K562 (cell line): ENCODE results near the gene HS2ST1. TPM values are rescaled to one million over a fixed set of nuclear protein-coding genes. Genes with fewer than 3 reads are reported as not detected.

Experiments used
- GTF2E2 ChIP-seq: fragments of 200-800 bp; sonication (Bioruptor generic); IDR thresholded peaks from 2 replicates; pipeline ENCODE4 v1.6.1; 2016; ENCODE audit warnings: missing genetic modification characterization, missing compliant biosample characterization
- HIVEP1 ChIP-seq: fragments of 250-450 bp; sonication (Bioruptor Pico); IDR thresholded peaks from 2 replicates; pipeline ENCODE4 v1.4.0; 2020; ENCODE audit warnings: mild to moderate bottlenecking
- HSF4 ChIP-seq: fragments of 250-450 bp; sonication (Bioruptor Pico); IDR thresholded peaks from 2 replicates; pipeline ENCODE4 v2.1.2; 2022; ENCODE audit warnings: mild to moderate bottlenecking, moderate library complexity, borderline replicate concordance
- L3MBTL2 ChIP-seq: fragments of 450-650 bp; IDR thresholded peaks from 2 replicates; pipeline ENCODE4 v1.6.1; 2016; ENCODE audit warnings: mild to moderate bottlenecking, moderate library complexity
- MYBL2 ChIP-seq, 2 experiments: fragments of 450-650 bp in 1 of 2; sonication (generic) in 1 of 2; formaldehyde crosslinking in 1 of 2; IDR thresholded peaks; 2 replicates each; pipeline versions ENCODE4 v1.6.1 to v1.8.1; 2017 to 2022; ENCODE audit warnings: borderline replicate concordance in 1 of 2, inconsistent platforms in 1 of 2, low read depth in 1 of 2, mild to moderate bottlenecking in 1 of 2, missing genetic modification reagents in 1 of 2, moderate library complexity in 1 of 2
- NR0B1 ChIP-seq: fragments of 450-650 bp; IDR thresholded peaks from one replicate; pipeline ENCODE4 v1.6.1; 2018; ENCODE audit warnings: mild to moderate bottlenecking, moderate library complexity; ENCODE audit not compliant: partially characterized antibody
- PKNOX1 ChIP-seq: fragments of 450-650 bp; IDR thresholded peaks from 2 replicates; pipeline ENCODE4 v1.6.1; 2016
- RBM15 ChIP-seq: fragments of 200-400 bp; formaldehyde crosslinking; IDR thresholded peaks from 2 replicates; pipeline ENCODE4 v1.6.1; 2018; ENCODE audit warnings: mild to moderate bottlenecking, low read length, moderate library complexity; ENCODE audit not compliant: insufficient read depth
- TSC22D4 ChIP-seq: fragments of 450-650 bp; IDR thresholded peaks from 2 replicates; pipeline ENCODE4 v1.6.1; 2016; ENCODE audit warnings: missing genetic modification characterization, missing biosample characterization, control low read depth
- ZNF165 ChIP-seq: fragments of 250-450 bp; sonication (Bioruptor Pico); IDR thresholded peaks from 2 replicates; pipeline ENCODE4 v1.4.0; 2020; ENCODE audit warnings: borderline replicate concordance
- ZNF217 ChIP-seq: sonication (generic); formaldehyde crosslinking; IDR thresholded peaks from 2 replicates; pipeline ENCODE4 v1.8.0; 2022; ENCODE audit warnings: mild to moderate bottlenecking, missing genetic modification reagents
- polyA plus RNA-seq, 8 experiments: library from polyadenylated mRNA; depleted of rRNA in 4 of 8; stranded (reverse) in 5 of 8; unstranded in 3 of 8; fragments of >200 nt; fragmentation: Nextera tagmentation in 2 of 8; fragmentation: Illumina TruSeq in 1 of 8; extraction: Ambion mirVana in 2 of 8; extraction: Trizol in 1 of 8; gene quantifications; 2 replicates each; pipeline versions ENCODE4 v1.2.1 to v1.2.3, GENCODE V29; 2011 to 2014; ENCODE audit warnings: inconsistent platforms in 1 of 8, missing spikeins in 1 of 8
- total RNA-seq, 7 experiments: library from RNA; depleted of rRNA in 6 of 7; stranded (reverse); fragments of >200 nt in 6 of 7; fragmentation: Illumina TruSeq in 2 of 7; extraction: Trizol in 2 of 7; gene quantifications; 2 replicates each; pipeline versions ENCODE4 v1.2.1 to v1.2.3, GENCODE V29; 2011 to 2021; ENCODE audit warnings: low replicate concordance in 1 of 7
- TF ChIP-seq, protein P1 (sequence below): fragments of 450-650 bp; IDR thresholded peaks from 2 replicates; pipeline ENCODE4 v1.6.1; 2014; ENCODE audit warnings: low read depth, mild to moderate bottlenecking, moderate library complexity, borderline replicate concordance
- TF ChIP-seq, protein P2 (sequence below): fragments of 450-650 bp; IDR thresholded peaks from 2 replicates; pipeline ENCODE4 v1.6.1; 2017; ENCODE audit warnings: antibody characterized with exemption, mild to moderate bottlenecking
- TF ChIP-seq, protein P3 (sequence below): fragments of 450-650 bp; formaldehyde crosslinking; IDR thresholded peaks from 2 replicates; pipeline ENCODE4 v1.4.0; 2022; ENCODE audit warnings: mild to moderate bottlenecking, moderate library complexity
- TF ChIP-seq, protein P4 (sequence below): sonication (generic); formaldehyde crosslinking; IDR thresholded peaks from 2 replicates; pipeline ENCODE4 v1.8.1; 2023; ENCODE audit warnings: mild to moderate bottlenecking, missing genetic modification reagents
- TF ChIP-seq, protein P5 (sequence below), 2 experiments: fragments of 450-650 bp; IDR thresholded peaks; 2 replicates each; pipeline ENCODE4 v1.6.1; 2016

HS2ST1 gene
- total and polyA plus RNA-seq, 9 of the 15 experiments (the other 6 are each of a cell fraction or from before 2014, with no cell fraction given), result 7.7 to 43.3 (median 25.8) TPM

DNA sequence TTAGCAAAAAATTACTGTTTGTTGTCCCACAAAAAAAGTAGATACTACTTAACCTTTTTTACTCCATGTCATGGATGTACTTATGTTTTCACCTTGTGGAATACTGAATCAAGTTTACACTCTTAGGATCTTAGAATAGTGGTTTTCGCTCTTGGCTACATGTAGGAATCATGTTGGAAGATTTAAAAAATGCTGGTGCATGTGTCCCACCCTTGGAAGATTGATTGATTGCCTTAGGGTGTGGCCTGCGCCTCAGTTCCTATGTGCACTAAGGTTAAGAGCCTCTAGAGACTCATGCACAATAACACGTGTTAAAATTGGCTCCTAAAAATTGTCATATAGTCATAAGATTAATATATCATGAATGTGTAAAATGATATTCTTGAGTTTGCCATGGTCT lies 25.0 kb downstream of the HS2ST1 start (continued):
- TF ChIP-seq, protein P1, sequence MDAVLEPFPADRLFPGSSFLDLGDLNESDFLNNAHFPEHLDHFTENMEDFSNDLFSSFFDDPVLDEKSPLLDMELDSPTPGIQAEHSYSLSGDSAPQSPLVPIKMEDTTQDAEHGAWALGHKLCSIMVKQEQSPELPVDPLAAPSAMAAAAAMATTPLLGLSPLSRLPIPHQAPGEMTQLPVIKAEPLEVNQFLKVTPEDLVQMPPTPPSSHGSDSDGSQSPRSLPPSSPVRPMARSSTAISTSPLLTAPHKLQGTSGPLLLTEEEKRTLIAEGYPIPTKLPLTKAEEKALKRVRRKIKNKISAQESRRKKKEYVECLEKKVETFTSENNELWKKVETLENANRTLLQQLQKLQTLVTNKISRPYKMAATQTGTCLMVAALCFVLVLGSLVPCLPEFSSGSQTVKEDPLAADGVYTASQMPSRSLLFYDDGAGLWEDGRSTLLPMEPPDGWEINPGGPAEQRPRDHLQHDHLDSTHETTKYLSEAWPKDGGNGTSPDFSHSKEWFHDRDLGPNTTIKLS, result no peak
- TF ChIP-seq MYBL2 (IDR thresholded peaks at IDR 0.05; ENCODE audit: low read depth) (peak; percentile 77), MYBL2 (CRISPR knock-in tag; IDR thresholded peaks at IDR 0.05; ENCODE audit: borderline replicate concordance) (no peak), GTF2E2 (no peak), NR0B1 (no peak), L3MBTL2 (0 out of 2 replicates have a peak, but pooled peaks have one; percentile 27), HIVEP1 (CRISPR knock-in tag) (no peak), ZNF217 (CRISPR knock-in tag) (no peak), ZNF165 (CRISPR knock-in tag) (no peak), PKNOX1 (peak; percentile 96), HSF4 (CRISPR knock-in tag) (no peak), RBM15 (no peak), TSC22D4 (tag) (no peak)
- TF ChIP-seq, protein P2, sequence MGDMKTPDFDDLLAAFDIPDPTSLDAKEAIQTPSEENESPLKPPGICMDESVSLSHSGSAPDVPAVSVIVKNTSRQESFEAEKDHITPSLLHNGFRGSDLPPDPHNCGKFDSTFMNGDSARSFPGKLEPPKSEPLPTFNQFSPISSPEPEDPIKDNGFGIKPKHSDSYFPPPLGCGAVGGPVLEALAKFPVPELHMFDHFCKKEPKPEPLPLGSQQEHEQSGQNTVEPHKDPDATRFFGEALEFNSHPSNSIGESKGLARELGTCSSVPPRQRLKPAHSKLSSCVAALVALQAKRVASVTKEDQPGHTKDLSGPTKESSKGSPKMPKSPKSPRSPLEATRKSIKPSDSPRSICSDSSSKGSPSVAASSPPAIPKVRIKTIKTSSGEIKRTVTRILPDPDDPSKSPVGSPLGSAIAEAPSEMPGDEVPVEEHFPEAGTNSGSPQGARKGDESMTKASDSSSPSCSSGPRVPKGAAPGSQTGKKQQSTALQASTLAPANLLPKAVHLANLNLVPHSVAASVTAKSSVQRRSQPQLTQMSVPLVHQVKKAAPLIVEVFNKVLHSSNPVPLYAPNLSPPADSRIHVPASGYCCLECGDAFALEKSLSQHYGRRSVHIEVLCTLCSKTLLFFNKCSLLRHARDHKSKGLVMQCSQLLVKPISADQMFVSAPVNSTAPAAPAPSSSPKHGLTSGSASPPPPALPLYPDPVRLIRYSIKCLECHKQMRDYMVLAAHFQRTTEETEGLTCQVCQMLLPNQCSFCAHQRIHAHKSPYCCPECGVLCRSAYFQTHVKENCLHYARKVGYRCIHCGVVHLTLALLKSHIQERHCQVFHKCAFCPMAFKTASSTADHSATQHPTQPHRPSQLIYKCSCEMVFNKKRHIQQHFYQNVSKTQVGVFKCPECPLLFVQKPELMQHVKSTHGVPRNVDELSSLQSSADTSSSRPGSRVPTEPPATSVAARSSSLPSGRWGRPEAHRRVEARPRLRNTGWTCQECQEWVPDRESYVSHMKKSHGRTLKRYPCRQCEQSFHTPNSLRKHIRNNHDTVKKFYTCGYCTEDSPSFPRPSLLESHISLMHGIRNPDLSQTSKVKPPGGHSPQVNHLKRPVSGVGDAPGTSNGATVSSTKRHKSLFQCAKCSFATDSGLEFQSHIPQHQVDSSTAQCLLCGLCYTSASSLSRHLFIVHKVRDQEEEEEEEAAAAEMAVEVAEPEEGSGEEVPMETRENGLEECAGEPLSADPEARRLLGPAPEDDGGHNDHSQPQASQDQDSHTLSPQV, result peak; percentile 64
- TF ChIP-seq, protein P3, sequence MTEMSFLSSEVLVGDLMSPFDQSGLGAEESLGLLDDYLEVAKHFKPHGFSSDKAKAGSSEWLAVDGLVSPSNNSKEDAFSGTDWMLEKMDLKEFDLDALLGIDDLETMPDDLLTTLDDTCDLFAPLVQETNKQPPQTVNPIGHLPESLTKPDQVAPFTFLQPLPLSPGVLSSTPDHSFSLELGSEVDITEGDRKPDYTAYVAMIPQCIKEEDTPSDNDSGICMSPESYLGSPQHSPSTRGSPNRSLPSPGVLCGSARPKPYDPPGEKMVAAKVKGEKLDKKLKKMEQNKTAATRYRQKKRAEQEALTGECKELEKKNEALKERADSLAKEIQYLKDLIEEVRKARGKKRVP (CRISPR knock-in tag), result no peak
- TF ChIP-seq, protein P4, sequence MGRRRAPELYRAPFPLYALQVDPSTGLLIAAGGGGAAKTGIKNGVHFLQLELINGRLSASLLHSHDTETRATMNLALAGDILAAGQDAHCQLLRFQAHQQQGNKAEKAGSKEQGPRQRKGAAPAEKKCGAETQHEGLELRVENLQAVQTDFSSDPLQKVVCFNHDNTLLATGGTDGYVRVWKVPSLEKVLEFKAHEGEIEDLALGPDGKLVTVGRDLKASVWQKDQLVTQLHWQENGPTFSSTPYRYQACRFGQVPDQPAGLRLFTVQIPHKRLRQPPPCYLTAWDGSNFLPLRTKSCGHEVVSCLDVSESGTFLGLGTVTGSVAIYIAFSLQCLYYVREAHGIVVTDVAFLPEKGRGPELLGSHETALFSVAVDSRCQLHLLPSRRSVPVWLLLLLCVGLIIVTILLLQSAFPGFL, result no peak
- TF ChIP-seq, protein P5, sequence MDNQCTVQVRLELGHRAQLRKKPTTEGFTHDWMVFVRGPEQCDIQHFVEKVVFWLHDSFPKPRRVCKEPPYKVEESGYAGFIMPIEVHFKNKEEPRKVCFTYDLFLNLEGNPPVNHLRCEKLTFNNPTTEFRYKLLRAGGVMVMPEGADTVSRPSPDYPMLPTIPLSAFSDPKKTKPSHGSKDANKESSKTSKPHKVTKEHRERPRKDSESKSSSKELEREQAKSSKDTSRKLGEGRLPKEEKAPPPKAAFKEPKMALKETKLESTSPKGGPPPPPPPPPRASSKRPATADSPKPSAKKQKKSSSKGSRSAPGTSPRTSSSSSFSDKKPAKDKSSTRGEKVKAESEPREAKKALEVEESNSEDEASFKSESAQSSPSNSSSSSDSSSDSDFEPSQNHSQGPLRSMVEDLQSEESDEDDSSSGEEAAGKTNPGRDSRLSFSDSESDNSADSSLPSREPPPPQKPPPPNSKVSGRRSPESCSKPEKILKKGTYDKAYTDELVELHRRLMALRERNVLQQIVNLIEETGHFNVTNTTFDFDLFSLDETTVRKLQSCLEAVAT (IDR thresholded peaks at IDR 0.05), result no peak
